B cell (primary cell): ENCODE measurements around the gene HELT. TPM values are rescaled to one million over a fixed set of nuclear protein-coding genes. Genes with fewer than 3 reads are reported as not detected.
A peak's percentile ranks its signal among the peaks of the same experiment; 100 is the strongest.

Experiments
- ATAC-seq: fragments of 200-7000 bp; cut with Tn5 transposase; one replicate; pipeline ENCODE4 v1.10.0; 2021; ENCODE audit warnings: low read depth, mild to moderate bottlenecking, moderate number of reproducible peaks, moderate library complexity
- CTCF ChIA-PET: fragments of 350-600 bp; sonication (Branson Sonifier 250); formaldehyde crosslinking; loops from one replicate; lab custom pipeline; 2021; ENCODE audit warnings: antibody characterized with exemption, inconsistent platforms; lab: Charles Lee
- POLR2A ChIA-PET: fragments of 350-600 bp; sonication (Branson Sonifier 250); formaldehyde crosslinking; loops from one replicate; lab custom pipeline; 2021; ENCODE audit warnings: antibody characterized with exemption; lab: Charles Lee
- DNase-seq: peaks from one replicate; pipeline ENCODE4 v3.0.0; 2013
- H2AFZ ChIP-seq: 2 replicates; pipeline ENCODE4 v1.6.1; 2012; ENCODE audit warnings: mild to moderate bottlenecking, low read depth, low read length; ENCODE audit not compliant: insufficient read depth, poor library complexity, severe bottlenecking
- H3K27ac ChIP-seq, 2 donors: 1 replicate in 1 of 2; 2 replicates in 1 of 2; pipeline ENCODE4 v1.5.1; 2012 to 2013; ENCODE audit warnings: low read length in 2 of 2, mild to moderate bottlenecking in 2 of 2, moderate library complexity in 1 of 2
- H3K27me3 ChIP-seq, 4 experiments: fragments of 200-600 bp in 1 of 4; sonication (generic) in 1 of 4; replicated peaks in 1 of 4; 1 replicate in 2 of 4; 2 replicates in 2 of 4; pipeline versions ENCODE4 v1.6.1 to v1.7.0; 2013 to 2016; ENCODE audit warnings: low read length in 3 of 4, mild to moderate bottlenecking in 2 of 4, mixed read lengths in 1 of 4, moderate library complexity in 1 of 4; ENCODE audit not compliant: insufficient read depth in 4 of 4, control insufficient read depth in 3 of 4; ENCODE audit errors: control extremely low read depth in 1 of 4
- H3K36me3 ChIP-seq, 2 experiments: replicated peaks in 1 of 2; 1 replicate in 1 of 2; 2 replicates in 1 of 2; pipeline versions ENCODE4 v1.6.1 to v1.7.1; 2013; ENCODE audit warnings: low read length in 1 of 2; ENCODE audit not compliant: insufficient read depth in 2 of 2, control insufficient read depth in 1 of 2; ENCODE audit errors: control extremely low read depth in 1 of 2, extremely low read depth in 1 of 2
- H3K4me1 ChIP-seq, 2 donors: fragments of 200-600 bp in 1 of 2; sonication (generic) in 1 of 2; 1 replicate in 1 of 2; 2 replicates in 1 of 2; pipeline versions ENCODE4 v1.5.1 to v1.6.1; 2013 to 2017; ENCODE audit warnings: low read length in 2 of 2; ENCODE audit not compliant: control insufficient read depth in 2 of 2, insufficient read depth in 2 of 2
- H3K4me2 ChIP-seq: replicated peaks from 2 replicates; pipeline ENCODE3; 2012; ENCODE audit warnings: mild to moderate bottlenecking, low read depth, low read length; ENCODE audit not compliant: poor library complexity, severe bottlenecking
- H3K4me3 ChIP-seq, 5 experiments: fragments of 200-600 bp in 1 of 5; sonication (generic) in 1 of 5; 1 replicate in 3 of 5; 2 replicates in 2 of 5; pipeline versions ENCODE4 v1.5.1 to v1.7.0; 2011 to 2016; ENCODE audit warnings: low read length in 4 of 5, mild to moderate bottlenecking in 4 of 5, low read depth in 2 of 5, control low read depth in 1 of 5, moderate library complexity in 1 of 5; ENCODE audit not compliant: insufficient read depth in 1 of 5; ENCODE audit errors: control extremely low read depth in 1 of 5, extremely low read depth in 1 of 5
- H3K79me2 ChIP-seq: fragments of 200-600 bp; sonication (generic); one replicate; pipeline ENCODE4 v1.6.0; 2016; ENCODE audit warnings: low read length; ENCODE audit not compliant: control insufficient read depth, insufficient read depth
- H3K9ac ChIP-seq: fragments of 200-600 bp; sonication (generic); 2 replicates; pipeline ENCODE4 v1.6.1; 2017; ENCODE audit warnings: mild to moderate bottlenecking, low read length, moderate library complexity
- H3K9me3 ChIP-seq, 3 donors: one replicate each; pipeline versions ENCODE4 v1.6.1 to v1.7.1; 2013; ENCODE audit warnings: low read length in 2 of 3; ENCODE audit not compliant: control insufficient read depth in 2 of 3, insufficient read depth in 1 of 3; ENCODE audit errors: control extremely low read depth in 1 of 3
- H4K20me1 ChIP-seq: 2 replicates; pipeline ENCODE4 v1.6.0; 2012; ENCODE audit warnings: mild to moderate bottlenecking, low read length; ENCODE audit not compliant: insufficient read depth, control insufficient read depth, poor library complexity, severe bottlenecking
- H3K27ac Mint-ChIP-seq: one replicate; pipeline ENCODE4 v1.8.0; 2021; ENCODE audit warnings: mixed read lengths
- H3K27me3 Mint-ChIP-seq: one replicate; pipeline ENCODE4 v1.8.0; 2021; ENCODE audit warnings: mixed read lengths
- H3K4me1 Mint-ChIP-seq: one replicate; pipeline ENCODE4 v1.8.0; 2021; ENCODE audit warnings: mixed read lengths
- H3K4me3 Mint-ChIP-seq: one replicate; pipeline ENCODE4 v1.8.0; 2021; ENCODE audit warnings: mixed read lengths
- H3K9me3 Mint-ChIP-seq: one replicate; pipeline ENCODE4 v1.8.0; 2022; ENCODE audit warnings: mixed read lengths; ENCODE audit not compliant: insufficient read depth
- CTCF ChIP-seq: fragments of 200-600 bp; IDR thresholded peaks from one replicate; pipeline ENCODE4 v1.8.0; 2022; ENCODE audit warnings: antibody characterized with exemption, mild to moderate bottlenecking
- EZH2 ChIP-seq: IDR thresholded peaks from 2 replicates; pipeline ENCODE4 v1.6.1; 2012; ENCODE audit warnings: borderline replicate concordance, low read depth, mild to moderate bottlenecking, moderate library complexity, low read length; ENCODE audit not compliant: insufficient read depth, poor library complexity, severe bottlenecking
- WGBS: methylation state at CpG from one replicate; pipeline ENCODE4 v1.1.5; 2013; ENCODE audit warnings: missing lambda C conversion rate; ENCODE audit not compliant: insufficient coverage; 5-methylcytosine and 5-hydroxymethylcytosine counted together
- intact Hi-C: fragments of 100-400 bp; cut with micrococcal nuclease; formaldehyde crosslinking; loops from one replicate; pipeline ENCODE4 v1.10.0; 2022
- polyA plus RNA-seq: library from polyadenylated mRNA; depleted of rRNA; stranded (reverse); fragments of >200 nt; gene quantifications from 2 replicates; pipeline ENCODE4 v1.2.3, GENCODE V29; 2012
- total RNA-seq, 2 donors: library from RNA; stranded (reverse); fragments of 120-200 nt in 1 of 2; gene quantifications; 1 replicate in 1 of 2; 2 replicates in 1 of 2; pipeline versions ENCODE4 v1.2.3 to v1.2.4, GENCODE V29; 2013 to 2022

Gene HELT
- total and polyA plus RNA-seq, 2 donors (not counting 1 experiment from before 2014, with no cell fraction given), result not detected

GRCh38 chr4:185011408-185011807 is 6.9 kb upstream of the HELT start:
- H3K27ac Mint-ChIP-seq, result no peak overlapping the region
- ChIA-PET POLR2A (no interaction called here), CTCF (interaction anchor here (0.7 to 4.5 kb wide), 7 partner anchors 9 to 747 kb away, joined by 3 to 17 read pairs (median 4); no protein-coding TSS in a partner anchor)
- no peaks in the 10 kb centered on the region for H3K9me3 ChIP-seq
- intact Hi-C loops, result no loop called here
- H3K79me2 ChIP-seq, result no peaks in the 10 kb centered on the region
- peaks cover 3% of the 10 kb centered on the region for H3K4me1 Mint-ChIP-seq
- H3K36me3 ChIP-seq, result no peaks in the 10 kb centered on the region
- ATAC-seq (peak; percentile 45), DNase-seq (no peak)
- H3K4me3 Mint-ChIP-seq, result no peak overlapping the region
- peaks cover 85% of the 10 kb centered on the region for H3K27me3 Mint-ChIP-seq
- 48% methylated on average over 8 of the region's 8 CpGs for WGBS
- H4K20me1 ChIP-seq, result no peaks in the 10 kb centered on the region
- H3K4me1 ChIP-seq, result peaks cover 0 to under 1% of the 10 kb centered on the region in 2 donors
- no peak overlapping the region for H3K27ac ChIP-seq
- H3K9me3 Mint-ChIP-seq, result no peaks in the 10 kb centered on the region
- peaks cover 0 to 56% (median 21%) of the 10 kb centered on the region in 4 experiments for H3K27me3 ChIP-seq
- H3K9ac ChIP-seq, result no peak overlapping the region
- no peak overlapping the region for H3K4me2 ChIP-seq
- peak; percentile 55 for TF ChIP-seq CTCF
- no peak for TF ChIP-seq EZH2
- no peak overlapping the region for H3K4me3 ChIP-seq
- H2AFZ ChIP-seq, result no peak overlapping the region

- Mint-ChIP-seq H3K9me3 (no peaks in the 10 kb centered on the region), H3K4me1 (peaks cover 3% of the 10 kb centered on the region), H3K4me3 (no peak overlapping the region), H3K27me3 (peaks cover 81% of the 10 kb centered on the region), H3K27ac (no peak overlapping the region)
- intact Hi-C loops, result no loop called here
- ATAC-seq (no peak), DNase-seq (no peak)
- TF ChIP-seq CTCF (no peak), EZH2 (no peak)
- no peaks in the 10 kb centered on the region for H3K79me2 ChIP-seq
- peaks cover 0 to 4% of the 10 kb centered on the region in 2 donors for H3K4me1 ChIP-seq
- CTCF ChIA-PET, result interaction anchor here (4.5 kb wide), 1 partner anchor 268 kb away, joined by 17 read pairs; no protein-coding TSS in a partner anchor
- no peak overlapping the region for H3K4me3 ChIP-seq
- H4K20me1 ChIP-seq, result no peaks in the 10 kb centered on the region
- peaks cover 0 to 67% (median 27%) of the 10 kb centered on the region in 4 experiments for H3K27me3 ChIP-seq
- WGBS, result 38% methylated on average over 14 of the region's 16 CpGs
- POLR2A ChIA-PET, result no interaction called here
- no peak overlapping the region for H3K9ac ChIP-seq
- H3K36me3 ChIP-seq, result no peaks in the 10 kb centered on the region
- no peak overlapping the region for H3K4me2 ChIP-seq
- H3K27ac ChIP-seq, result no peak overlapping the region
- H3K9me3 ChIP-seq, result no peaks in the 10 kb centered on the region
- no peak overlapping the region for H2AFZ ChIP-seq
These were observed 4.7 kb upstream of the HELT start for GRCh38 chr4:185013417-185014125.
